Nephron (organoid): ENCODE data around the gene CDH4.
"Not testable (repeated sequence)": the region's sequence is repeated elsewhere in the genome, so short reads cannot be mapped to it uniquely, and the experiment has no call there.

Experiments used
- H3K27ac Mint-ChIP-seq, 3 experiments: 2 replicates each; pipeline ENCODE4 v1.8.0; 2020; ENCODE audit warnings: mixed read lengths in 3 of 3, mild to moderate bottlenecking in 2 of 3, moderate library complexity in 1 of 3
- H3K27me3 Mint-ChIP-seq: 2 replicates; pipeline ENCODE4 v1.8.0; 2021; ENCODE audit warnings: low read depth, mild to moderate bottlenecking, moderate library complexity, mixed read lengths
- H3K36me3 Mint-ChIP-seq: 2 replicates; pipeline ENCODE4 v1.8.0; 2020; ENCODE audit warnings: low read depth, mixed read lengths
- H3K4me1 Mint-ChIP-seq: 2 replicates; pipeline ENCODE4 v1.8.0; 2020; ENCODE audit warnings: mixed read lengths
- H3K4me3 Mint-ChIP-seq, 3 experiments: 2 replicates each; pipeline ENCODE4 v1.8.0; 2020; ENCODE audit warnings: mild to moderate bottlenecking in 3 of 3, mixed read lengths in 3 of 3, moderate library complexity in 2 of 3
- H3K9me3 Mint-ChIP-seq: 2 replicates; pipeline ENCODE4 v1.8.0; 2020; ENCODE audit warnings: mixed read lengths
- TF ChIP-seq, protein P1 (sequence below), 3 experiments: fragments of 200-600 bp; sonication (generic); IDR thresholded peaks; one replicate each; pipeline ENCODE4 v1.5.0; 2021; ENCODE audit warnings: antibody characterized with exemption in 3 of 3; ENCODE audit not compliant: unreplicated experiment in 3 of 3

CDH4 gene

DNA sequence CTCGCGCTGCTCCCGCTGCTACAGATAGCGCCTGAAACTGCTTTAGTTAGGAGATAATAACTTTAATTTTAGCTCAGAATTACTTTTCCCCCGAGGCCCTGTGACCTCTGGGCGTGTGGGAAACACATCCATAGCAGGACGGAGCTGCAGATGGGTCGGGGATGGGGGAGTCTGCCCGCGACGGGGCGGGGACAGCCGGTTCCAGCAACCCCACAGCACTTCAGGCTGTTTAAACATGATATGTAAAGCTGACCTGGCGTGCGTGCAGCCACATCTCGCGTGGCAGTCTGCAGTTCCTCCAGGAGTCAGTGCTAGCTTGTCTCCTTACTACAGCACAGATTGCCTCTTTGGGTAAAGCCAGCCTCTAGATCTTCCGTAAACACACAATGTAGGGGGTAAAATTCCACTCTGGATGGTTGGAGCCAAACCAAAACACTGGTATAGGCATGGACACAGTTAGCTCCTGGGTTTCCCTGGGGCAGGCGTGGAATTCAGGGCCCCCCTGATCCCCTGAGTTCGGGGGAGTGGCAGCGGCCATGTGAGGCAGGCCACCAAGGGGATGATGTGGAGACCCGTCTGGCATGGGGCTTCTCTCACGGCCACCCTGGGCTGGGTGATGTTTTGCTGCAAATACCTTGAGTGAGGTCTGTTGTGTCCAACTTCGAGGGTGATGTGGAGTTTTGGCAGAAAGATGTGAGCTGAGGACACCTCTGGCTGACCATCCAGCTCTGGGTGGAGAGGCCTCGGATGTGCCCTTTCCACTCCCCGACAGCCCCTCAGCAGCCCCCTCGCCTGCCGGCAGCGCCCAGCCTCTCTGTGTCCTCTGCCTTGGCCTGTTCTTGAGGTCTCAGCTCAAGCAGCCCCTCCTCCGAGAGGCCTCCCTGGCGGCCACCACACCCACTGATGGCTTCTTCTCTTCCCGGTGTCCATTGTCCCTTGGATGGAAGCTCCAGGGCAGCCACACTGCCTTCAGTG lies 599.2 kb downstream of the CDH4 start:
- H3K4me1 Mint-ChIP-seq = peaks cover 4% of the 10 kb centered on the region
- H3K4me3 Mint-ChIP-seq = no peak overlapping the region
- TF ChIP-seq, protein P1, sequence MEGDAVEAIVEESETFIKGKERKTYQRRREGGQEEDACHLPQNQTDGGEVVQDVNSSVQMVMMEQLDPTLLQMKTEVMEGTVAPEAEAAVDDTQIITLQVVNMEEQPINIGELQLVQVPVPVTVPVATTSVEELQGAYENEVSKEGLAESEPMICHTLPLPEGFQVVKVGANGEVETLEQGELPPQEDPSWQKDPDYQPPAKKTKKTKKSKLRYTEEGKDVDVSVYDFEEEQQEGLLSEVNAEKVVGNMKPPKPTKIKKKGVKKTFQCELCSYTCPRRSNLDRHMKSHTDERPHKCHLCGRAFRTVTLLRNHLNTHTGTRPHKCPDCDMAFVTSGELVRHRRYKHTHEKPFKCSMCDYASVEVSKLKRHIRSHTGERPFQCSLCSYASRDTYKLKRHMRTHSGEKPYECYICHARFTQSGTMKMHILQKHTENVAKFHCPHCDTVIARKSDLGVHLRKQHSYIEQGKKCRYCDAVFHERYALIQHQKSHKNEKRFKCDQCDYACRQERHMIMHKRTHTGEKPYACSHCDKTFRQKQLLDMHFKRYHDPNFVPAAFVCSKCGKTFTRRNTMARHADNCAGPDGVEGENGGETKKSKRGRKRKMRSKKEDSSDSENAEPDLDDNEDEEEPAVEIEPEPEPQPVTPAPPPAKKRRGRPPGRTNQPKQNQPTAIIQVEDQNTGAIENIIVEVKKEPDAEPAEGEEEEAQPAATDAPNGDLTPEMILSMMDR (IDR thresholded peaks at IDR 0.05; ENCODE audit: unreplicated experiment in 3 of 3) = no peak
- peak overlapping the region in 1 of 3 experiments; percentile 51 for H3K27ac Mint-ChIP-seq
- H3K9me3 Mint-ChIP-seq = peaks cover 5% of the 10 kb centered on the region
- peaks cover 3% of the 10 kb centered on the region for H3K36me3 Mint-ChIP-seq
- peaks cover 35% of the 10 kb centered on the region for H3K27me3 Mint-ChIP-seq

DNA sequence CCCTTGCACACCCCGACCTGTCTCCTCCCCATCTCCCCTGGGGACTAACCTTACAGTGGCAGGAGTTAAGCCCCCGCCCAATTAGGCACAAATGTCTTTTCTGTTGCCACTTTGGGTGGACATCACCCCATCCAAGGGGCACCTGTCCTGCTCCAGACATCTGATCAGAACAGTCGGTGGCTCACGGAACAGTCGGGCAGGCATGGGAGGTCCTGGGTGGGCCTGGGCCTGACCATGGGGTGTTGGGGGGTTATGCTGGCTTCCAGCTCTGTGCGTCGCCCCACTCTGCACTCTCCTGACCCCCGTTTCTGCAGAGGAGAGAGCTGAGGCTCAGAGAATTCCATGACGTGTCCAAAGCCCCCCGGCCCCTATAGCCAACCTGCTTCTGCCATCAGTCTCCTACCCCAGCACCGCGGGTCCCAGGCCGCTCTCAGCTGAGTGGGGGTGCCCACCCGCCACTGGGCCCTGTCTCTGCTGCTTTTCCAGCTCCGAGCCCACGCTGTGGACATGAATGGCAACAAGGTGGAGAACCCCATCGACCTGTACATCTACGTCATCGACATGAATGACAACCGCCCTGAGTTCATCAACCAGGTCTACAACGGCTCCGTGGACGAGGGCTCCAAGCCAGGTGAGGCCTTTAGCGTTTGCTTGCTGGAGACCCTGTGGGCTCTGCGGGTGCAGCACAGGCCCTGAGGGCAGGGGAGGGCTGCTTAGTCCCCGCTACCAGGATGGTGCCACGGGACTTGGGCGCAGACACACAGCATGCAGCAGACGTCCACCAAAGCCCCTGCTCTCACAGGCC lies 600.4 kb downstream of the CDH4 start:
- no peak overlapping the region for H3K4me3 Mint-ChIP-seq
- peaks cover 33% of the 10 kb centered on the region for H3K27me3 Mint-ChIP-seq
- peaks cover 2% of the 10 kb centered on the region for H3K9me3 Mint-ChIP-seq
- TF ChIP-seq, protein P1 (IDR thresholded peaks at IDR 0.05; ENCODE audit: unreplicated experiment in 3 of 3) = no peak
- H3K27ac Mint-ChIP-seq = no peak overlapping the region
- no peaks in the 10 kb centered on the region for H3K36me3 Mint-ChIP-seq
- H3K4me1 Mint-ChIP-seq = peaks cover 4% of the 10 kb centered on the region

DNA sequence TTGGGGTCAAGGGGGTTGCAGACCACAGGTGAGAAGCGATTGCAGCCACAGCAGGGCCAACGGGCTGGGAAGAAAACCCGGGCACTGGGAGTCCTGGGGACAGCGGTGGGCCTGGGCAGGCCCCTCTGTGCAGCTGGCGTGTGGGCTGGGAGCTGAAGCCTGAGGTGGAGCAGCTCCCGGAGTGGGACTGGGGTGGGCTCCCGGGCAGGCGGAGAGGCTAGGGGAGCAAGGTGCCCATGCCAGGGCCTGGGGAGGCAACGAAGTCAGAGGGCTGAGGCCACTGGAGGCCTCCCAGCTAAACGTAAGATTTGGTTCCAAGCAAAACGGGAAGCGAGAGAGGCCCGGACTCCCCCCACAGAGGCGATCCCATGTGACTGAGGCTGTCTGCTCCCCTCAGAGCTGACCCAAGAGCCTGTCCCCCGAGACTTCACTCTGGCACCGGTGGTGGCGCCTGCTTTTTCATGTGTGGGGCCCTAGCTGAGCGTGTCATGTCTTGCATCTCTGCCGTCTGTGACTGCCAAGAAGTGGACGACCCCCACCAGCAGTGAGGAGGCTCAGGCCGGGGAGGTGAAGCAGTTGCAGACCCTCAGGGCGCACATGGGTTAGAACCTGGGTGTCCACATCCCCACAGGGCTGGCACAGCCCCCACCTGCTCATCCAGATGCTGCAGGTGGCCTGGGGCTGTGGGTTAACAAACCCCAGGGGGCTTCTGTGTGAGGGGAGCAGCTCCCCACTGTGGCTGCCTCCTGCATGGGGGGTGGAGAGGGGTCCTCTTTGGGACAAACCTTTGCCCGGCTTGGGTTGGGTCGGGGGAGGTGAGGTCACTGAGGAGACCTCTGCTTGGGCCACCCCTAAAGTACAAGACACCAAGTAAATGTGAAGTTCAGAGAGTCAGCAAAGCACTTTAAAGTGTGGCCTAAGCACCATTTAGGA lies 601.3 kb downstream of the CDH4 start:
- Mint-ChIP-seq H3K4me1 (peaks cover 4% of the 10 kb centered on the region), H3K4me3 (no peak overlapping the region)
- TF ChIP-seq, protein P1 (IDR thresholded peaks at IDR 0.05; ENCODE audit: unreplicated experiment in 3 of 3) = no peak

DNA sequence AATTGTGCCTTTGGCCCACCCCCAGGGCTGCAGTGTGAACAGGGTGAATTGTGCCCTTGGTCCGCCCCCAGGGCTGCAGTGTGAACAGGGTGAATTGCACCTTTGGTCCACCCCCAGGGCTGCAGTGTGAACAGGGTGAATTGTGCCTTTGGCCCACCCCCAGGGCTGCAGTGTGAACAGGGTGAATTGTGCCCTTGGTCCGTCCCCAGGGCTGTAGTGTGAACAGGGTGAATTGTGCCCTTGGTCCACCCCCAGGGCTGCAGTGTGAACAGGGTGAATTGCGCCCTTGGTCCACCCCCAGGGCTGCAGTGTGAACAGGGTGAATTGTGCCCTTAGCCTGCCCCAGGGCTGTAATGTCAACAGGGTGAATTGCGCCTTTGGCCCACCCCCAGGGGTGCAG lies 602.5 kb downstream of the CDH4 start:
- H3K27me3 Mint-ChIP-seq = peaks cover 22% of the 10 kb centered on the region

More for the DNA sequence above, 601.3 kb downstream of the CDH4 start:
- H3K27ac Mint-ChIP-seq = no peak overlapping the region
- H3K36me3 Mint-ChIP-seq = no peaks in the 10 kb centered on the region
- H3K9me3 Mint-ChIP-seq = peaks cover 2% of the 10 kb centered on the region
- H3K27me3 Mint-ChIP-seq = peaks cover 28% of the 10 kb centered on the region

DNA sequence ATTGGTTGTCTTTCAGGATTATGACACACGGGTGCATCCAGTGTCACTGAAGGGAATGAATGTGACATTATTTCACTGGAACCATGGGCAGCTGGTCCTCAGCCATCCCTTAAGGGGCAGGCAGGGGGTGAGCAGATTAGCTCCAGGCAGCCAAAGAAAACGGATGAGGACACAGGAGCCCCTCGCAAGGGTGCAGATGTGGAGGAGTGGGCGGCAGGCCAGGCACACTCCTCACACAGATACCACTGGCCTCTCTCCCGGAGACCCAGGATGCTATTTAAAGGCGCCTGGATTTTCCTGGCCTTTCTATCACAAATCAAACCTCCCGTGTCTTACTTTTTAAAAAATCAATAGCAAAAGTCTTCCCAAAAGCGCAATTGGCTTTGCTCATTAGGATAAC lies 603.2 kb downstream of the CDH4 start:
- H3K4me1 Mint-ChIP-seq = peaks cover 4% of the 10 kb centered on the region
- TF ChIP-seq, protein P1 (IDR thresholded peaks at IDR 0.05; ENCODE audit: unreplicated experiment in 3 of 3) = no peak
- H3K36me3 Mint-ChIP-seq = no peaks in the 10 kb centered on the region
- no peaks in the 10 kb centered on the region for H3K9me3 Mint-ChIP-seq
- peaks cover 18% of the 10 kb centered on the region for H3K27me3 Mint-ChIP-seq
- no peak overlapping the region for H3K27ac Mint-ChIP-seq
- no peak overlapping the region for H3K4me3 Mint-ChIP-seq

More for the DNA sequence above, 602.5 kb downstream of the CDH4 start:
- not testable (repeated sequence) for H3K36me3 Mint-ChIP-seq, H3K27ac Mint-ChIP-seq, H3K4me1 Mint-ChIP-seq, H3K9me3 Mint-ChIP-seq, H3K4me3 Mint-ChIP-seq
